CD4-positive, CD25-positive, alpha-beta regulatory T cell (primary cell): Measurements from ENCODE around the gene MESD. TPM values are rescaled to one million over a fixed set of nuclear protein-coding genes. Genes with fewer than 3 reads are reported as not detected.

Source experiments
- ATAC-seq, 2 donors: fragments of 150-1000 bp; cut with Tn5 transposase; one replicate each; pipeline ENCODE4 v1.10.0; 2021; ENCODE audit warnings: low read depth in 2 of 2, moderate number of reproducible peaks in 2 of 2, moderate library complexity in 1 of 2
- DNase-seq, 3 donors: peaks; one replicate each; pipeline versions ENCODE4 v3.0.0 to v3.0.0-alpha.2; 2012 to 2022; ENCODE audit warnings: mixed read lengths in 1 of 3
- H3K27ac ChIP-seq: one replicate; pipeline ENCODE4 v1.7.0; 2013; ENCODE audit warnings: mild to moderate bottlenecking, low read length; ENCODE audit not compliant: insufficient read depth, poor library complexity, severe bottlenecking
- H3K27me3 ChIP-seq: one replicate; pipeline ENCODE4 v1.7.0; 2013; ENCODE audit warnings: low read length; ENCODE audit not compliant: control insufficient read depth, insufficient read depth
- H3K36me3 ChIP-seq: one replicate; pipeline ENCODE4 v1.7.0; 2013; ENCODE audit warnings: mild to moderate bottlenecking, low read length, moderate library complexity; ENCODE audit not compliant: control insufficient read depth, insufficient read depth
- H3K4me1 ChIP-seq: 2 replicates; pipeline ENCODE4 v1.7.0; 2013; ENCODE audit warnings: mild to moderate bottlenecking, low read length; ENCODE audit not compliant: insufficient read depth, control insufficient read depth, poor library complexity, severe bottlenecking
- H3K4me3 ChIP-seq: one replicate; pipeline ENCODE4 v1.7.0; 2013; ENCODE audit warnings: low read depth, mild to moderate bottlenecking, low read length, moderate library complexity
- H3K9me3 ChIP-seq, 2 experiments: 1 replicate in 1 of 2; 2 replicates in 1 of 2; pipeline ENCODE4 v1.7.0; 2013; ENCODE audit warnings: low read length in 2 of 2, mild to moderate bottlenecking in 1 of 2, moderate library complexity in 1 of 2; ENCODE audit not compliant: control insufficient read depth in 2 of 2
- H3K27ac Mint-ChIP-seq, 3 donors: one replicate each; pipeline ENCODE4 v1.8.0; 2020 to 2022; ENCODE audit warnings: mild to moderate bottlenecking in 3 of 3, mixed read lengths in 3 of 3, moderate library complexity in 2 of 3
- H3K27me3 Mint-ChIP-seq: one replicate; pipeline ENCODE4 v1.8.0; 2022; ENCODE audit warnings: mild to moderate bottlenecking, mixed read lengths
- H3K36me3 Mint-ChIP-seq: one replicate; pipeline ENCODE4 v1.8.0; 2020; ENCODE audit warnings: mixed read lengths
- H3K4me1 Mint-ChIP-seq, 4 donors: one replicate each; pipeline ENCODE4 v1.8.0; 2020 to 2022; ENCODE audit warnings: mixed read lengths in 4 of 4, mild to moderate bottlenecking in 1 of 4
- H3K4me3 Mint-ChIP-seq, 4 donors: one replicate each; pipeline ENCODE4 v1.8.0; 2020 to 2022; ENCODE audit warnings: mild to moderate bottlenecking in 4 of 4, mixed read lengths in 4 of 4, moderate library complexity in 3 of 4
- H3K9me3 Mint-ChIP-seq, 7 donors: one replicate each; pipeline ENCODE4 v1.8.0; 2020 to 2022; ENCODE audit warnings: mixed read lengths in 7 of 7, mild to moderate bottlenecking in 3 of 7, moderate library complexity in 2 of 7
- polyA plus RNA-seq, 4 donors: library from polyadenylated mRNA; unstranded; fragments of 300-500 nt; fragmentation: Illumina TruSeq; gene quantifications; one replicate each; pipeline ENCODE4 v1.2.3, GENCODE V29; 2021
- total RNA-seq: library from RNA; stranded (reverse); gene quantifications from one replicate; pipeline ENCODE4 v1.2.3, GENCODE V29; 2022

Gene MESD
- total and polyA plus RNA-seq, 5 donors from 2014 or later = 18.4 to 34.1 (median 29.7) TPM

GRCh38 chr15:80911821-80912220, 77.8 kb downstream of the MESD start:
- H3K36me3 ChIP-seq = peaks cover 5% of the 10 kb centered on the region
- Mint-ChIP-seq H3K27me3 (no peaks in the 10 kb centered on the region), H3K4me3 (no peak overlapping the region), H3K36me3 (peaks cover 30% of the 10 kb centered on the region), H3K9me3 (peaks cover 0 to 1% (median 0%) of the 10 kb centered on the region in 7 donors), H3K4me1 (no peaks in the 10 kb centered on the region), H3K27ac (peak overlapping the region in 1 of 3 donors; percentile 75)
- H3K27me3 ChIP-seq = no peaks in the 10 kb centered on the region
- H3K4me3 ChIP-seq = no peak overlapping the region
- H3K4me1 ChIP-seq = no peaks in the 10 kb centered on the region
- ATAC-seq = no peak
- no peak for DNase-seq
- no peak overlapping the region for H3K27ac ChIP-seq
- H3K9me3 ChIP-seq = no peaks in the 10 kb centered on the region

- Histone ChIP-seq H3K4me3 (no peak overlapping the region), H3K27me3 (no peaks in the 10 kb centered on the region), H3K27ac (no peak overlapping the region), H3K9me3 (no peaks in the 10 kb centered on the region), H3K4me1 (no peaks in the 10 kb centered on the region), H3K36me3 (peaks cover 5% of the 10 kb centered on the region)
- H3K4me1 Mint-ChIP-seq = no peaks in the 10 kb centered on the region
- no peak overlapping the region for H3K4me3 Mint-ChIP-seq
- H3K27ac Mint-ChIP-seq = no peak overlapping the region
- DNase-seq (no peak), ATAC-seq (no peak)
- H3K27me3 Mint-ChIP-seq = no peaks in the 10 kb centered on the region
- H3K9me3 Mint-ChIP-seq = peaks cover 0 to 2% (median 0%) of the 10 kb centered on the region in 7 donors
- H3K36me3 Mint-ChIP-seq = peaks cover 54% of the 10 kb centered on the region
Measured at GRCh38 chr15:80906159-80906766, 83.4 kb downstream of the MESD start.

GRCh38 chr15:80904998-80905397, 84.6 kb downstream of the MESD start:
- no peak for DNase-seq
- Mint-ChIP-seq H3K4me1 (no peaks in the 10 kb centered on the region), H3K9me3 (peaks cover 0 to 2% (median 0%) of the 10 kb centered on the region in 7 donors), H3K4me3 (no peak overlapping the region), H3K36me3 (peaks cover 49% of the 10 kb centered on the region), H3K27ac (no peak overlapping the region), H3K27me3 (no peaks in the 10 kb centered on the region)
- Histone ChIP-seq H3K4me1 (no peaks in the 10 kb centered on the region), H3K9me3 (no peaks in the 10 kb centered on the region), H3K36me3 (peaks cover 5% of the 10 kb centered on the region), H3K27ac (no peak overlapping the region), H3K4me3 (no peak overlapping the region), H3K27me3 (no peaks in the 10 kb centered on the region)
- ATAC-seq = no peak

GRCh38 chr15:80902298-80902801, 87.3 kb downstream of the MESD start:
- Mint-ChIP-seq H3K27ac (no peak overlapping the region), H3K4me3 (no peak overlapping the region), H3K9me3 (peaks cover 0 to 4% (median 0%) of the 10 kb centered on the region in 7 donors), H3K36me3 (peaks cover 47% of the 10 kb centered on the region), H3K27me3 (no peaks in the 10 kb centered on the region), H3K4me1 (no peaks in the 10 kb centered on the region)
- H3K27ac ChIP-seq = no peak overlapping the region
- no peaks in the 10 kb centered on the region for H3K36me3 ChIP-seq
- H3K4me1 ChIP-seq = no peaks in the 10 kb centered on the region
- H3K27me3 ChIP-seq = no peaks in the 10 kb centered on the region
- ATAC-seq = no peak
- DNase-seq = no peak
- peaks cover 0 to 2% of the 10 kb centered on the region in 2 experiments for H3K9me3 ChIP-seq
- H3K4me3 ChIP-seq = no peak overlapping the region

- peaks cover 0 to 4% of the 10 kb centered on the region in 2 experiments for H3K9me3 ChIP-seq
- no peaks in the 10 kb centered on the region for H3K27me3 ChIP-seq
- DNase-seq (no peak), ATAC-seq (no peak)
- H3K36me3 Mint-ChIP-seq = peaks cover 41% of the 10 kb centered on the region
- no peaks in the 10 kb centered on the region for H3K4me1 Mint-ChIP-seq
- no peak overlapping the region for H3K4me3 ChIP-seq
- no peak overlapping the region for H3K4me3 Mint-ChIP-seq
- H3K27ac Mint-ChIP-seq = no peak overlapping the region
- H3K27ac ChIP-seq = no peak overlapping the region
- H3K4me1 ChIP-seq = no peaks in the 10 kb centered on the region
- no peaks in the 10 kb centered on the region for H3K36me3 ChIP-seq
- H3K27me3 Mint-ChIP-seq = no peaks in the 10 kb centered on the region
- H3K9me3 Mint-ChIP-seq = peaks cover 0 to 6% (median 3%) of the 10 kb centered on the region in 7 donors
Measured at GRCh38 chr15:80898040-80898439, 91.6 kb downstream of the MESD start.

Other genes with a start within 250 kb of the MESD start
- 0.10 TPM for gene CEMIP, start 210.4 kb downstream of the MESD start, total RNA-seq
- under 1 TPM in 1 of 4 donors, not detected in 3; 0.44 TPM for gene CEMIP, start 210.4 kb downstream of the MESD start, polyA plus RNA-seq
- gene TLNRD1, start 11.1 kb upstream of the MESD start, total RNA-seq = 17.7 TPM
- gene TLNRD1, start 11.1 kb upstream of the MESD start, polyA plus RNA-seq = 1 to 10 TPM; 3.1 to 5.7 (median 4.5) TPM
- 0.49 TPM for gene CFAP161, start 144.5 kb upstream of the MESD start, total RNA-seq
- not detected for gene CFAP161, start 144.5 kb upstream of the MESD start, polyA plus RNA-seq
- gene IL16, start 207.1 kb upstream of the MESD start, total RNA-seq = 141 TPM
- 100 to 1,000 TPM; 256 to 317 (median 271) TPM for gene IL16, start 207.1 kb upstream of the MESD start, polyA plus RNA-seq